NCI-H1436 treated with DMSO at 0.1 percent for 48 hours (cell line): ENCODE measurements around the gene C1orf198.

ENCODE experiments used
- DNase-seq: peaks from one replicate; lab custom pipeline; 2025; lab: John Stamatoyannopoulos, UW

C1orf198 gene

DNA sequence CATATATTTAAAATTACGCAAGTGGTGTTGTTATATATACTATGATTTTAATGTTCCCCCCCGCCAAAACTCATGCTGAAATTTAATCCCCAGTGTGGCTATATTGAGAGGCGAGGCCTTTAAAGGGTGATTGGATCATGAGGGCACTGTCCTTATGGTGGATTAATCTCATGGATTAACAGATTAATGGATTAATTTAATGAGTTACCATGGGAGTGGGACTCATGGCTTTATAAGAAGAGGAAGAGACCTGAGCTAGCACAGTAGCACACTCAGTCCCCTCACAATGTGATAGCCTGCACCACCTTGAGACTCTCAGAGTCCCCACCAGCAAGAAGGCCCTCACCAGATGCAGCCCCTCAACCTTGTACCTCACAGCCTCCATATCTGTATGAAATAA is 34.8 kb downstream of the C1orf198 start:
- DNase-seq = no peak

DNA sequence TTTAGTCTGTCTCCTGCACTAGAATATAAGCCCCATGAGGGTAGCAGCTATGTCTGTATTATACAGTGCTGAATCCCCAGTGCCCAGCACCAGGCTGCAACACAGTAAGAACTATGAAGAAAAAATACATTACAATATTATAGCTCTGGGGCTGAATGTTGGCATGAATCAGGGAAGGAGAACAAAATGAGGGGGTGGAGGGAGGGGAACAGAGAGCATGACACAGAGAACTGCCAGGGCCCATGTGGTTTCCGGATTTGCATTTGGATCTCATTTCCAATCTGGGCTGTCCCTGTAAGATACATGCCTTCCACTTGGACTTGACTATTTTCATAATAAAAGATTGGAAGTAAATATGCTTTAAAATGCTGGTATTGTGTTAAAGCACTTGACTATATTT is 35.8 kb downstream of the C1orf198 start:
- no peak for DNase-seq

GRCh38 chr1:230831771-230832170 is 36.5 kb downstream of the C1orf198 start:
- DNase-seq = no peak

DNA sequence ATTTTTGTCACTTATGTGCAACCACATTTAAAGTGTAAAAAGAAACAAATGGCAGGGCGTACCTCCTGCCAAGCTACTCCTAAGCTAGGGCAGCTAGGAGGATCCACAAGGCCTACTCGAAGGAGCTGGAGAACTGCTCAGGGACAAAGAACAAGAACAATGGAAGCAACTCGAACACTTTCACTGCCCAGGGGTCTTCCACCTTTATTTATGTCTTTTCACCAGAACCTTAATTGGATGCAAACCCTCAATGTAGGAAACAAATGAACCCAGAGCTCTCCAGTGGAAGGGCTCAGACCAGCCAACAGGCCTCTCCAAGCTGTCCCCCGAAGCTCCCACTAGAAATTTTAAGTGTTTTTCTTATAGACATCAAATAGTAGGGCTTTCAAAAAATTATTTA is 39.9 kb downstream of the C1orf198 start:
- no peak for DNase-seq

DNA sequence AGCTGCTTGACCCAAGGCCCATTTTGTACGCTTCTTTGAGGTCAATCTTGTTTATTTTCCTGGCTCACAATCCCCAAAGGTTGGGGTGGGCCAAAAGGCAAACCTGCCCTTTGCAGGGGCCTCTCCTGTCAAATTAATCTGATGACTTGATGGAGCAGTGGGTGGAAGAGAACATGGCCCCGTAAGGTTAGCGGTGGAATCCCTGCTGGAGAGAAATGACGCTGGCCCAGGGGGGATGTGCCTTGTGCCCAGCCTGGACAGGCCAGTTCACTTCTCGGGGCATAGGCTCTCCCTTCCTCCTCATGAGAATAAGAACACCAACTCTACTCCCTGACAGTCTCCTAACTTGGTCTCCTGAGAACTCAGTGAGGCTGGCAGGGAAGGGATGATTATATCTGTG is 40.5 kb downstream of the C1orf198 start:
- no peak for DNase-seq

- DNase-seq = no peak
These were observed 41.1 kb downstream of the C1orf198 start for GRCh38 chr1:230827081-230827681.

DNA sequence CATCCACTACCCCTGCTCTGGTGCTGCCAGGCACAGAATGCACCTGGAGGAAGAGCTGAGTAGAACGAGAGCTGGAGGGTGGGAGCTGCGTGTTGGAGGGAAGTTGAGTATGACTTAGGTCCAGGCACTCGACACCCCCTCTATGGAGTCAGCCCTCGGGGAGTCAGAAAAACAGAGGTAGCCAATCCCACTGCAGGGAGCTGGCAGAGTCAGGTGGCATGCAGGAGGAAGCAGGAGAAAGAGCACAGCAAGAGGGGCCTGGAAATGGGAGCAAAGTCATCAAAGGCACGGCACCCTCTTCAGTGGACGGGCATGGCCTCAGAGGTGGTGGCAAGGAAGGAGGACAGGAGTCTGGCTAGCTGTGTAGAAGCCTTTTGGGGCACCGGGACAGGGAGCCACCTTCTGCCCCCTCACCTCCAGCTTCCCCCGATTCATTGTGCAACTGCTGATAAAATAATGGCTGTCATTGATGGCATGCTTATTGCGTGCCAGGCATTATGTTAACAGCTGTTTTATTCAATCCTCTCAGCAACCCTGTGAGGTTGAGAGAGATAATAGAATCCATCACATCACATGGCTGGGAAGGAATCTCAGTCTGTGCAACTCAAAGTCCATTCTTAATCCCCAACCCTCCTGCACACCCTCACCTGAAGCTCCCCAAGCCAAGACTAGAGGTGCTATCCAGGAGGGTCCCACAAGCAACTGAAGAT is 42.0 kb downstream of the C1orf198 start:
- DNase-seq = no peak

DNA sequence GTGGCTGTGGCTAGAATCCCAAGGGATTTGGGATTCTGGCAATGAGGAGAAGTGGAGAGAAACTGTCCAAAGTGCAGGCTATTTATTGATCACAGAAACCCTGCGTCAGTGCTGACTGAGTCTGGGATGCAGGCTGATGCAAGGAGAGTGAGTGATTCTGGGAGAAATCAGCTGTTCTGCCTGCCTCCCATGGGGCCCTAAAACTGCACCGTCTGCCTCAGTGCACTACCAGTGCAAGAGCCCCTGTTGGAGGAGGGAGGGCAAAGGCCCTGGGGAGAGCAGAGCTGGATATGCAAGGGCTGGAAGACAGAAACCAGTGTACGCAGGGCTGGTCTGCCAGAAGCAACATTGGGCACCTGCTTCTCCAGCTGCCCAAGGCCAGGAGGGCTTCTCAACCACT is 42.6 kb downstream of the C1orf198 start:
- DNase-seq = no peak

DNA sequence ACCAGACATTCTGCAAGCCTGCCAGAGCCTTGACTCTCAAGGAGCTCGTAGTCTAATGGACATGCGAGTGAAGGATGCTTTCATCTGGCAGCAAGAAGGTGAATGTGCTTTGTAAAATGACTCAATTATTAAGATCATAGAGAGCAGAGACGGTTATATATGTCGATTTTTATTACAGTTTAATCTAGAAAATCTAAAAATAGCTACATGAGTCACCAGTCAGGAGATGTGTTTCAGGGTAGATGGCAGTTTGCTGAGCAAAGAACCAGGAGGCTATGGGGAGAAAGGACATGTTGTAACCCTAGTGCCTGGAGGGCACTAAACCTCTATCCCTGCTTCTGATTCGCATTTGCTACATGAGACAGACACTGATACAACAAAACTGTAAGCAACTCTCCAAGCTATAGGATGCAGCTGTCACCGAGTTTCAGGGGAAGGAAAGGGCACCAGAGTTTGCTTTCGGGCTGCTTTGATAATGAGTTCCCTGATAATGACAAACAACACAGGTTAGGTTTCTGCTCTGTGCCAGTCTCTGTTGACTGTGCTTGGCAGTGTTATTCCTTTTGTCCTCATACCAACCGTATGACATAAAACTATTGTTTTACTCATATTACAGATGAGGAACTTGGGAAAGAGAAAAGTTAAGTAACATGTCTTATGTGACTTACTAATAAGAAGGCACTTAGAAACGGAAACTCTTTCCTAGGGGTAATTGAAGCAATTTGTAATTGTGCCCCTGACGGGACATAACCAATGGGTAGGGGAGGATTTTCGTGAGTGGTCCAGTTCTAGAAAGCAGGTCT is 43.2 kb downstream of the C1orf198 start:
- no peak for DNase-seq

DNA sequence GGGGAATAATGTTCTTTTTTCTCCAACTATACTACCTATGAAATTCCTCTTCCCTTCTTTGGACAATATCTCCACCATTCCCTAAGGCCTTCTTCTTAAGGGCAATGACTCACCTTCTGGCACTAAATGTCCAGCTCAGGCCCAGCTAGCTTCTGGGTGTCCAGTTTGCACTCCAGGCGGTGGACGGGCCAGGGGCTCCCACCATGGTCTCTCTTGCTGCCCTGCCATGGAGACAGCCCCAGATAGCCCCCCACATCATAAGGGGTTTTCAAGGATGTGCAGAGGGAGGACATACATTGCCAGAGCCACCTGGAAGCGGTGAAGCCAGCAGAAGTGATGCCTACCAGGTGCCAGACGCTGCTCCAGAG is 43.8 kb downstream of the C1orf198 start:
- DNase-seq = no peak

GRCh38 chr1:230823931-230824381 is 44.4 kb downstream of the C1orf198 start:
- DNase-seq = no peak

GRCh38 chr1:230823426-230823825 is 44.9 kb downstream of the C1orf198 start:
- no peak for DNase-seq

GRCh38 chr1:230822092-230822581 is 46.2 kb downstream of the C1orf198 start:
- no peak for DNase-seq

GRCh38 chr1:230821346-230821745 is 47.0 kb downstream of the C1orf198 start:
- no peak for DNase-seq

DNA sequence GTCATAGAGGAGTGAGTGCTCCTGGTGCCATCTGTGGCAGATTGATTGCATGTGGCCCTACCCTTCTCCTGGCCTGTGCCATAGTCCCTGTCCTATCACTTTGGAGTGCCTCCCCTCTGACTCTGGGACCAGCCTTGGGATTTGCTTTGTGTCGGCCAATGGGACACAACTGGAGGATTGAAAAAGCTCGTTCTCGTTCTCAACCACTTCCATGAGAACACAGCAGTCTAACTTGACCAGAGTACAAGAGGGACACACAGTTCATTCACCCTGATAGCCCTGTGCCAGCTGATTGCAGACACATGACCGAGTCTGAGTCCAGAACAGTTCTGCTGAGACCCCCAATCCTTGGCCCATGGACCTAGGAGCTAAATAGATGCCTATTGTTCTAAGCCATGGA is 47.8 kb downstream of the C1orf198 start:
- no peak for DNase-seq

GRCh38 chr1:230819976-230820375 is 48.3 kb downstream of the C1orf198 start:
- DNase-seq = no peak

- DNase-seq = no peak
These were observed 49.4 kb downstream of the C1orf198 start for GRCh38 chr1:230818901-230819300.

GRCh38 chr1:230818367-230818766 is 50.0 kb downstream of the C1orf198 start:
- no peak for DNase-seq

DNA sequence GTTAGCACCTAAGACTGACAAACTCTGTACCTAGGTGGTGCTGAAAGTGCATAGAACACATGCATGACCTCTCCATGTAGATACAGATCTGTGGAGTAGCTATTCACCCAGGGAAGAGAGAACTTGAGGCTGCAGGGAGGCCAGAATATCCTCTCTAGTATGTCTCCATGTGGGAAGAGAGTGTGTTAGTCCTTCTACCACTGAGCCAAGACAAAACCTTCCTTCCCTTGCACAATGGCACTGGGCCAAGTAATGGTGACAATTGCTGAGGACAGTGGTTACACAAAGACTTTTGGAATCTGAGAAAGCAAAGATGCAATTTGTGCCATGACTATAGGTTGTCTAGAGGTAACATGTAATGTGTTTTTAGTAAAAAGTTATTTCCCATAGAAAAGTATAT is 52.3 kb downstream of the C1orf198 start:
- no peak for DNase-seq

DNA sequence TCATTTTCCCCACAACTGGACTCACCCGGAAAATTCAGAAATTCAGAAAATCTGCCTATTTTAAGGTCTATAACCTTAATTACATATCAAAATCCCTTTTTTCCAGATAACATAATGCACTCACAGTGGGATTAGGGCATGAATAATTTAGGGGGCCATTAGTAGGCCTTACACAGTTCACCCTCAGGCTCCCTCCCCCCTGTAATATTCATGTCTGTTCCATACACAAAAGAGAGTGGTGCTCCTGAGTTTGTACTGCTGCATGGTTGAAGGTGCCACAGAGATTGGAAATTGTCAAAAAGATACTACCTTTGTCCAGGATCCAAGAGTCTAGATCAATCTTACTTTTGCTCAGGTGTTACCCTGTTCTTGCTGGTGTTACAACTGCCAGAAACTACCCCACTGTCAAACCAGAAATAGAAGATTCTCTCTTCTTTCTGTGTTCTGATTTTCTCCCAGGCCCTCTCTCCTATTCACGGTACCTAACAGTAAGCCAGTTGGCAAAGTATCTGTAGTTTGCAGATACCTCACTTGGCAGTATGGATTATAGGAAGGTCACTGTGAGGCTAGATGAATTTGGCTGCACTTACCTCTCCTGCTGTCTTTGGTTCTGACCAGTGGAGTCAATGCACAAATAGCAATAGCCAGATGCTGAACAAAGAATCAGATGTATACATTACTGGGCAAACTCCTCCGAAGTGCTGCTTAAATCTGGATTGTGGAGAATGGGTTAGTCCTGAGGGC is 53.2 kb downstream of the C1orf198 start:
- no peak for DNase-seq

- DNase-seq = no peak
These were observed 55.8 kb downstream of the C1orf198 start for GRCh38 chr1:230812568-230812967.

GRCh38 chr1:230809256-230809990 is 58.9 kb downstream of the C1orf198 start:
- no peak for DNase-seq
